KOPT-K1 (cell line): ENCODE results near the gene SETD6.
"Not testable (repeated sequence)": the region's sequence is repeated elsewhere in the genome, so short reads cannot be mapped to it uniquely, and the experiment has no call there.

Source experiments
- H3K27ac ChIP-seq: fragments of 200-600 bp; sonication (generic); 2 replicates; pipeline ENCODE4 v1.5.1; 2016; ENCODE audit warnings: antibody characterized with exemption, mild to moderate bottlenecking, low read depth, low read length; ENCODE audit not compliant: poor library complexity, severe bottlenecking
- H3K36me3 ChIP-seq: fragments of 200-600 bp; sonication (generic); 2 replicates; pipeline ENCODE4 v1.5.1; 2017; ENCODE audit warnings: antibody characterized with exemption, mild to moderate bottlenecking, low read length, moderate library complexity; ENCODE audit not compliant: insufficient read depth
- H3K9me3 ChIP-seq: fragments of 200-600 bp; sonication (generic); 2 replicates; pipeline ENCODE4 v1.5.1; 2017; ENCODE audit warnings: antibody characterized with exemption, low read length, mild to moderate bottlenecking; ENCODE audit not compliant: insufficient read depth, poor library complexity, severe bottlenecking

Gene SETD6

DNA sequence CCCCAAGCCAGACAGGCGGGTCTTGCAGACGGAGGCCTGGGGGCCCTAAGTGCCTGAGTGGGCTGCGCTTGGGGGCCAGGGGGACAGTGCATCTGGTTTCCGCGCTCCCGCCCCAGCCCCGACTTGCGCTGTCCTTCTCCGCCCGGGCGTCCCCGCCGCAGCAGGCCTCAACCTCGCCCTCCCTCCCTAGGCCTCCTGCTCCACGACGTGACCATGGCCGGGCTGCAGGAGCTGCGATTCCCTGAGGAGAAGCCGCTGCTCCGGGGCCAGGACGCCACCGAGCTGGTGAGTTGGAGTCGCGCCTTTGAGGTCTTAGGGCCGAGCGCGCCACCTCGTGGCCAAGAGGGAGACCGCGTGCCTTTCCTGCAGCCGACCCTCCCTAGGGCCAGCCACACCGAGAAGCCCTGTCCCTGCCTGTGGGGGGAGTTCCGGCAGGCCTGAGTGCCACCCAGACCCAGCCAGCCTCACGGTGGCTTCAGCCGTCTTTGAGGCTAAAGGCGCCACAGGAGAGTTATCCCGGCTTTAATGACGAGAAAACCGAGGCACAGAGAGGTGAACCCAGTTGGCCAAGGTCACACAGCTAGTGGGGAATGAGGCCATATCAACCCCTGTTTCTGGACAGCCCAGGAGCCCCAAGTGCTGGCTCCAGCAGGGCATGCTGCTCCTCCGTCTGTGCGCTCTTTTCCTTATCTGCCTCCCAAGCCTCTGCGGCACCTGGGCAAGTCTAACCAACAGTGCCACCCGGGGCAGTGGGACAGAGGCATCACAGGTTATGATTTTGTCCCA is 27.6 kb upstream of the SETD6 start:
- Histone ChIP-seq H3K27ac (no peak overlapping the region), H3K36me3 (no peaks in the 10 kb centered on the region), H3K9me3 (no peaks in the 10 kb centered on the region)

DNA sequence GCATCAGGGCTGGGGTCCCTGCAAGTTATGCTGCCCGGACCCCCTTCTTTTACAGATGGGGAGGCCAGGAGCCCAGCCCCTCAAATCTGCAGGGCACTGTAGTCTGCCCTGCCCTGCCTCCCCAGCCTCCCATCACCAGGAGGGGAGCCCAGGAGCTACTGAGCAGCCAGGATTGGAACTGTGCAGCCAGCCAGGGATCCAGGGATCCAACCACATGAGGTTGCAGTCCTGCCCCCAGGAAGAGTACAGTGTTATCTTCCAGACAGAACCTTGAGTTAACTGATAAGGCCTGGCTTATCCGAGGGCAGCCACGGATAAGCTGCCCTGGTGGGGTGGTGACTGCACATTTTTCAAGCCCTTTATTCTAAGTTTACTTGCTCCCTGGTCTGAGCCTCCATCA is 26.8 kb upstream of the SETD6 start:
- Histone ChIP-seq H3K27ac (no peak overlapping the region), H3K9me3 (no peaks in the 10 kb centered on the region), H3K36me3 (no peaks in the 10 kb centered on the region)

DNA sequence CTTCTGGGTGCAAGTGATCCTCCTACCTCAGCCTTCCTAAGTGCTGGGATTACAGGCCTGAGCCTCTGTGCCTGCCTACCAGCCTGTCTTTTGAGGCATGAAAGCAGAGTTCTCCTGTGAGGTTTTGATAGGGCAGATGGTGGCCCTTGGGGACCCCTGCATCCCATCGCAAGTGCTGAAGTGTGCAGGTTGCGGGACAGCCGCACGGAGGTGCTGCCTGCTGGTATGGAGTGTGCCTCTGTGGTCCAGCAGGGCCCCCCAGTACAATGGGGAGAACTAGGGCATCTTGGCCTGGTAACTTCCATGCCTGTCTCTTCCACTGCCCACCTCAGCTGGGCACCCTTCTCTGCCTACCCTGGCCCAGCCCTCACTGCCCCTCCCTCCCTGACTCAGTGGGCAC is 25.3 kb upstream of the SETD6 start:
- no peak overlapping the region for H3K27ac ChIP-seq
- no peaks in the 10 kb centered on the region for H3K36me3 ChIP-seq
- H3K9me3 ChIP-seq: no peaks in the 10 kb centered on the region

DNA sequence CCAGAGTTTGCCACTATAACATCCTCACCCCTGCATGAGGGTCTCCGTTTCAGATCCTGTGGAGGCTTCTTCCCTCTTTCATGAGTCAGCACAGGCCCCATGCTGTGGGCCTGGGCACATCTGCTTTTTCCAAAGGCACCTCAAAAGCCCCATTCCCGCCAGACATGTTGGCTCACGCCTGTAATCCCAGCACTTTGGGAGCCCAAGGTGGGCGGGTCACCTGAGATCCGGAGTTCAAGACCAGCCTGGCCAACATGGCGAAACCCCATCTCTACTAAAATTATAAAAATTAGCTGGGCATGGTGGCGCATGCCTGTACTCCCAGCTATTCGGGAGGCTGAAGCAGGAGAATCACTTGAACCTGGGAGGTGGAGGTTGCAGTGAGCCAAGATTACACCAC is 24.8 kb upstream of the SETD6 start:
- H3K27ac ChIP-seq, H3K36me3 ChIP-seq, H3K9me3 ChIP-seq: not testable (repeated sequence)

DNA sequence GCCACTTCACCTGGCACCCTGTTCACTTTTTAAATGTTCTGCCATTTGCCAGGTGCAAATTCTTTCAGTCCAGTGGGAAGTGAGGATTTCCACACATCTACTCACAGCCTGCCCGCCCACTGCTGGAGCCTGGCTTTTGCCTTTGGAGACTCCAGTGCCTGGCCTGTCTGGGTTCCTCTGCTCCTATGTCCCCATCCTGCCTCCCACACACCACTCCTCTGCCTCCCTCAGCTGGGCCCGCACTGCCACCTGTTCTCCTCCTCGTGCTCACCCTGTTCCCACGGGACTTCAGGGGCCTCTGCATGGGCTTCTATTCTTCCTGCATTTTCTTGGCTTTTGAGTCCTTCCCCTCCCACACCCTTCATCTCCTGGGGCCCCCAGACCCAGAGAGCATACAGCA is 23.3 kb upstream of the SETD6 start:
- Histone ChIP-seq H3K36me3 (no peaks in the 10 kb centered on the region), H3K9me3 (no peaks in the 10 kb centered on the region), H3K27ac (no peak overlapping the region)

DNA sequence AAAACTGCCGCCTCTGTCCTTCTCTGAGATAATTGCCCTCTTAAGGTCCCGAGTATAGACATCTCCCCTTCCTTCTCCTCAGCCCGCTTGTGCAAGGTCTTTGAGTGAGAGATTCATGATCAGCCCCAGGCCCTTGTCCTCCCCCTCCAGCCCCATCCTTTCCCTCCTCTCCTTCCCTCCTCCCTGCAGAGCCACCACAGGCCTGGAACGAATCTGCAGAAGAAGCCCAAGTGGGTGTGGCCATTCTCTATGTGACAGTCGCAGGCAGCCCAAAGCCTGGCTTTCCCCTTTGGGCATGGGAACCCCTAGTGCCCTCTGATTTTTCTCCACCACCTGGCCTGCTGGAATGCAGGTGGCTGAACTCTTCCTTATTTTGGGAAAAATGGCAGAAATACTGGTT is 22.6 kb upstream of the SETD6 start:
- no peaks in the 10 kb centered on the region for H3K36me3 ChIP-seq
- H3K27ac ChIP-seq: no peak overlapping the region
- H3K9me3 ChIP-seq: no peaks in the 10 kb centered on the region

DNA sequence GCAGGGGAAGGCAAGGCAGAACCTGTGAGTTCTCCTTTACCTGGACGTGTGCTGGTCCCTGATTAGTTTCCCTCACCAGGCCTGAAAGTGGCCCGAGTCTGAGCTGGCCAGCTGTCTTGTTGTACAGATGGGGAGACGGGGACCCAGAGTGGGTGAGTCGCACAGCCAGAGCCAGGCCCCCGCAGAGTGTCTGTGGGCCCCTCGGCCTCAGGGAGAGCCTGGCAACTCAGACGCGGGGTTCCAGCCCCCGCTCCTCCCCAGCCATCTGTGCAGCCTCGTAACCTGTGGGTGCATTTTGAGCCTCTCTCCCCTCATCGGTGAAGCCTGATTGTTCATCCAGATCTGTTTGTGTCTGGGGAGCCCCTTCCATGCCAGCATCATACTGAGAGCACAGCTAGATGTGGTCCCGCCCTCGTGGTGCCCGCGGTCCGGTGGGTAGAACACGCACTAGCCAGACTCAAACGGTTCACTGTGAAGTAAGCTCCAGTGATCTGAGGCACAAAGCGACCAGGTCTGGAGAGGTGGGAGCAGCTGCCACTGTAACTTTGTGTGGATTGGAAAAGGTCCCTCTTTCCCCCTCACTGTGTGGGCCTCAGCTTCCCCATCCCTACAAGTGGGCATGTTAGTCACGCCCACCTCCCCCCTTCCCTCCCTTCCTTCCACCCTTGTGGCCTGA is 21.4 kb upstream of the SETD6 start:
- Histone ChIP-seq H3K36me3 (no peaks in the 10 kb centered on the region), H3K9me3 (no peaks in the 10 kb centered on the region), H3K27ac (no peak overlapping the region)

DNA sequence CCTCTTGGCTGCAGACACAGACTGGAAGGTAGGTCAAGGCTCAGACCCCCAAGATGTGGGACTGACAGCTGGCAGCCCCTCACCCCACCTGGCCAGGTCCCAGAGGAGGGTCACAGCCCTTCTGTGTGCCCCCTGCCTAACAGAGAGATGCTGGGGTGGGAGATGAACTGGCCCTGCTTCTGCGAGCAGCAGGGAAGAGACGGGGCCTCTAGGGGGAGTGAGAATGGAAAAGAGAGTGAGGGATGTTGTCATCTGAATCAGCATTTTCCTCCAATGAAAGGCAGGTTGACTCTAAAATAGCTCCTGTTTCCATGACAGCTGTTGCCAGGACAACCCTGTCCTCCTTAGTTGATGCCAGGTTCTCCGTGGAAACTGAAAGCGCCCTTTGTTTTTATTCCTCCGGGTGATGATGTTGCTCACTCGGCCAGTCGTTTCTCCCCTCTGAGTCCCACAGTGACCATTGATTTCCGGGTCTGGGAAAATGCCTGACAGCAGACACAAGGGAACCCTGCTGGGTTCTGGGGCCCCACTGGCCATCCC is 20.3 kb upstream of the SETD6 start:
- H3K9me3 ChIP-seq: no peaks in the 10 kb centered on the region
- H3K36me3 ChIP-seq: no peaks in the 10 kb centered on the region
- no peak overlapping the region for H3K27ac ChIP-seq

DNA sequence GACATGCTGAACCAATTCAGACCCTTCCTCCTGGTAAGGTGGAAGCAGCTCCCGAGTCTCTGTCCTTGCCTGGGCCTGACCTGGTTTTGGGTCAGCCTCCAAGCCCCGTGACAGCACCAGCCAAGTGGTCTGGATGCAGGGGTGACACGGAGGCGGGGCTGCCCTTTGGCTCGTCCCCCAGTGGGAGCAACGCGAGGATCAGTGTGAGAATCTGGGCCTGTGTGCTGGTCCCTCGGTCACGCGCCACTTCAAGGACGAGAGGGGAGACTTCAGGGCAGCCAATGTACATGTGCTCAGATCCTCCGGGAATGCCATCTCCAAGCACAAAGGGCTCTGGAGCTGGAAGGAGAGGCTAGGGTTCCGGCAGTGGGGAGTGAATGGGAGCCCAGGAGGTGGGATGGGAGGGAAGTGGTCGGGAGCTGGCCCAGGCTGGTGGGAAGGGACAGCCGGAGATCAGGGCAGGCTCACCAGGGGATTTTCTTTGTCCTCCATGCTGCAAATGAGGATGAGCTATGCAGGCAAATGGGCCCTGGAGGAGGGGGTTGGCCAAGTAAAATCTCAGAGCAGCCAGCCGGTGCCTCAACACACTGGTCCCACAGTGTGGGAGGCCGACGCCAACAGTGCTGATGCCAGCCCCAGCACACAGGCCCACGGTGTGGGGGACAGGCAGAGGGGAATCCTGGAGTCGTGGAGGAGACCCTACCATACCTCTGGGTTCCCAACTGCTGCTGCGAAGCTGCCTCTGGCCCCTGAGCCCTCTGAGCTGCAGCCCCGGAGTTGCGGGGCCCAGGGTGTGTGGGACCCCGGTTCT is 19.6 kb upstream of the SETD6 start:
- no peak overlapping the region for H3K27ac ChIP-seq
- no peaks in the 10 kb centered on the region for H3K9me3 ChIP-seq
- H3K36me3 ChIP-seq: no peaks in the 10 kb centered on the region

DNA sequence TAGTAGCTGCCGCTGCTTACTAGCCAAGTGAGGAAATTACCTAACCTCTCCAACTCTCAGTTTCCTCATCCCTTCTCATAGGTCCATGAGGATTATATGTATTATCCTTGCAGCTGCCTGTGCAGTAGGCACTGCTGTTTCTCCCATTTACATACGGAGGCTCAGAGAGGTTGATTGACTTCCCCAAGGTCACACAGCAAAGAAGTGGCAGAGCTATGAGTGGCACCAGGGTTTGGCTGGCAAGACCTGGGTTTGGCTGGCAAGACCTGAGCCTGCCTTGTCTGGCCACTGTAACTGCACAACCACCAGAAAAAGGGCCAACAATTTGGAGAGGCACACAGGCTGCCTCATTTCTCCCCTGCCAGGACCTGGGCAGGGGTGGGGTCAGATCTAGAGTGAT is 17.8 kb upstream of the SETD6 start:
- no peaks in the 10 kb centered on the region for H3K36me3 ChIP-seq
- H3K9me3 ChIP-seq: no peaks in the 10 kb centered on the region
- H3K27ac ChIP-seq: no peak overlapping the region

DNA sequence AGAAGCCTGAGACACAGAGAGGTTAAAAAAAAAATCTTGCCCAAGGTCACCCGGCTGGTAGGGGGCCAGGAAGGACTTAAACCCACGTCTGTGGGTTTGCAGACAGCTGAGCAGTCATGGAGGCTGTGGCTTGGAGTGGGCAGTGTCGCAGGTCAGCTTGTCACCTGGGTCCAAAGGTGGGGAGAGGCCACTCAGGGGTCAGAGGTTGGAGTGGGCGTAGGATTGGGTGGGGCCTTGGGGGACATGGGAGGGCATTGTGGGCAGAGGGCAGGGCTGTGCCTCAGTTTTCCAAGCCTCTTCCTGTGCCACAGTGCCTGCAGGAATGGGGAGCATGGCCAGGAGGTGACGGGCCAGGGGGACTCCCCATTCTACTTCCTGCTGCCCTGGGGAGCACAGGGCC is 17.4 kb upstream of the SETD6 start:
- H3K36me3 ChIP-seq: no peaks in the 10 kb centered on the region
- no peak overlapping the region for H3K27ac ChIP-seq
- H3K9me3 ChIP-seq: no peaks in the 10 kb centered on the region

DNA sequence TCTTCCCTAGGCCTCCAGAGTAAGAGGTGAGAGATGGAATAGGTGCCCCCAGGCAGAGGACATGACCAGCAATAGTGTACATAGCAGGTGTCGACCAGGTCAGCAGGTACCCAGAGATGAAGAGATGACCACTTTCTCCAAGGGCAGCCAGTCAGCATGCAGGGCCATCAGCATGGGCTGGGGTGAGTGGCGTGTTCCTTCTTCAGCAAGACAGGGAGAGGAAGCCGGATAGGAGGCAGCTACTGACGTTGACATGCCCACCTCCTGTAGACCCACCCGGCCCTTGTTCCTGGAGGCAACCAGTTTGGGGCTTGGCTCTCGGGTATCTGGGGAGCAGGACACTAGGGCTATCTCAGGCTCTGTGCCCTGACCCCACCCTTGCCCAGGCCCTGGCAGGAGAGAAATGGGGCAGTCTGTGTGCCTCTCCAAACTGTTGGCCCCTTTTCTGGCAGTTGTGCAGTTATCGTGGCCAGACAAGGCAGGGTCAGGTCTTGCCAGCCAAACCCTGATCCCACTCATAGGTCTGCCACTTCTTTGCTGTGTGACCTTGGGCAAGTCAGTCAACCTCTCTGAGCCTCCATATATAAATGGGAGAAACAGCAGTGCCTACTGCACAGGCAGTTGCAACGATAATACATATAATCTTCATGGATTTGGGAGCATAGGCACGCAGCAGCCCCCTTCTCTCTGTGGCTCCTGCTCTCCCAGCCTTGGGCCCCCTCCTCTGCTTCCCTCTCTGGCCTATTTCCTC is 16.8 kb upstream of the SETD6 start:
- Histone ChIP-seq H3K9me3 (no peaks in the 10 kb centered on the region), H3K36me3 (no peaks in the 10 kb centered on the region), H3K27ac (no peak overlapping the region)

DNA sequence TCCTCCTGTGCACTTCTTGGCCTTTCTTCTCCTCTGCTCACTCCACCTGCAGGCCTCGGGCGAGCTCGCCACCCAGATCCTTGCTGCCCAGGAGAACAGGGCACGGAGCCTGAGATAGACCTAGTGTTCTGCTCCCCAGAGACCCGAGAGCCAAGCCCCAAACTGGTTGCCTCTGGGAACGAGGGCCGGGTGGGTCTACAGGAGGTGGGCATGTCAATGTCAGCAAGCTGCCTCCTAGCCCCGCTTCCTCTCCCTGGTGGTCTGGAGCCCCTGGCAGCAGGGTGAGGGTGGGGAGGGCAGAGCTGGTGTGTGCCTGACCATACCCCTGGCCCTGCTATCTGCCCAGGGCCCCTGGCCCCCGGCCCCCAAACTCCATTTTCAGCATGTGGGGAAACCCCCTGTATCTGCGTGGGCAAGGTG is 16.2 kb upstream of the SETD6 start:
- Histone ChIP-seq H3K27ac (no peak overlapping the region), H3K9me3 (no peaks in the 10 kb centered on the region), H3K36me3 (no peaks in the 10 kb centered on the region)

DNA sequence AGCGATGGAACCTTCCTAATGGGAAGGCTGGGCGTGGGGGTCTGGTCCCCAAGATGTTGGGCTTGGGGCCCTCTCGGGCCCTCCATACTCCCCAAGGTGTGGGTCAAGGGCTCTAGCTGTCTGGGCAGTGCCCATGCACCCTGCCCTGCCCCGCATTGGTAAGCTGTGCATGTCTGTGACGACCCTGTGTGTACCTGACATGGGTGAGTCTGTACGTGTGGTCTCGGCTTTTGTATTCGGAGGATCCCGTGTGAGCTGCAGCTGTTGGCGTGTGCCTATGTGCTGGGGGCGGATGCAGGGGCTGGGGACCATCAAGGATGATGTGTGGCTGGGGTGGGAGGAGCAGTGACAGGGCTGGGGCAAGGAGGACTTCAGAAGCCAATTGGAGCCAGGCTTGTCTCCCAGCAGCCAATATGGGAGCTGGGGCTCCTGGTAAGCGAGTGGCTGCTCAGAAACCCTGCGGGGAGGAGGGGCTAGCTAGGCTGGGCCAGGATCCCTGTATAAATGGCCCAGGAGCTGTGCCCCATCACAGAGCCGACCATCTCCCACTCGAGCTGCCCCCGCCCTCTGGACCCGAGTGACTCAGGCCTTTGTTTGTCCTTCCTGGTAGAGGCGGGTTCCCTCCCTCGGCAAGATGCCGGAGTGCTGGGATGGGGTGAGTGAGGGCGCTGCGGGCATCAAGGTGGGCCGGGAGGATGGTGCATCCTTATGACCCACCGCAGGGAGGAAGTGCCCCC is 15.5 kb upstream of the SETD6 start, which contains the start of gene NDRG4:
NDRG4 (plus strand) TSS at position 529 of the 737 bp plus-strand sequence; CDS start at position 635, 106 bp downstream.
- Histone ChIP-seq H3K36me3 (no peaks in the 10 kb centered on the region), H3K27ac (no peak within 1 kb of the TSS), H3K9me3 (no peaks in the 10 kb centered on the region)
